HG03139 (cell line): Measurements from ENCODE around the gene SEL1L2.
"Not testable (repeated sequence)": the region's sequence is repeated elsewhere in the genome, so short reads cannot be mapped to it uniquely, and the experiment has no call there.

ENCODE experiments used
- ATAC-seq: cut with Tn5 transposase; IDR thresholded peaks from one replicate; pipeline ENCODE4 v1.9.1; 2021; ENCODE audit not compliant: unreplicated experiment

The SEL1L2 gene, protein sequence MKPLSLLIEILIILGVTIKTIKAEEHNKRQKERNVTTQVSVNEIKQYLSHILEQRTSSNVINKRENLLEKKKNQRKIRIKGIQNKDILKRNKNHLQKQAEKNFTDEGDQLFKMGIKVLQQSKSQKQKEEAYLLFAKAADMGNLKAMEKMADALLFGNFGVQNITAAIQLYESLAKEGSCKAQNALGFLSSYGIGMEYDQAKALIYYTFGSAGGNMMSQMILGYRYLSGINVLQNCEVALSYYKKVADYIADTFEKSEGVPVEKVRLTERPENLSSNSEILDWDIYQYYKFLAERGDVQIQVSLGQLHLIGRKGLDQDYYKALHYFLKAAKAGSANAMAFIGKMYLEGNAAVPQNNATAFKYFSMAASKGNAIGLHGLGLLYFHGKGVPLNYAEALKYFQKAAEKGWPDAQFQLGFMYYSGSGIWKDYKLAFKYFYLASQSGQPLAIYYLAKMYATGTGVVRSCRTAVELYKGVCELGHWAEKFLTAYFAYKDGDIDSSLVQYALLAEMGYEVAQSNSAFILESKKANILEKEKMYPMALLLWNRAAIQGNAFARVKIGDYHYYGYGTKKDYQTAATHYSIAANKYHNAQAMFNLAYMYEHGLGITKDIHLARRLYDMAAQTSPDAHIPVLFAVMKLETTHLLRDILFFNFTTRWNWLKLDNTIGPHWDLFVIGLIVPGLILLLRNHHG

GRCh38 chr20:13990465-13990864 lies at the start of gene SEL1L2:
Gene SEL1L2 (minus strand): TSS chr20:13990614. CDS start chr20:13990534, 80 bp downstream.
- ATAC-seq = no peak

DNA sequence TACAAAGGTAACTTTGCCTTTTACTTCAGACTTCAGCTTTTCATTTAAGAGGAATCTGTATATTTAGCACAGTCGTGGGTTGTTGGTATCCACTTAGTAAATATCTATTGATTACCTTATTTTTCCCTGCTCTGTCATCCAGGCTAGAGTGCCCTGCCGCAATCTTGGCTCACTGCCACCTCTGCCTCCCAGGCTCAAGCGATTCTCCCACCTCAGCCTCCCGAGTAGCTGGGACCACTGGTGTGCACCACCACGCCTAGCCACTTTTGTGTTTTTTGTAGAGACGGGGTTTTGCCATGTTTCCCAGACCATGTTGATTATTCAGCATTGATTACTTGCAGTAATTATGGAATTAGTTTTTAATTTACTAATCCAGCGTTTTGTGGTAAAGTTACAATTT lies 46.2 kb upstream of the SEL1L2 start:
- no peak for ATAC-seq

DNA sequence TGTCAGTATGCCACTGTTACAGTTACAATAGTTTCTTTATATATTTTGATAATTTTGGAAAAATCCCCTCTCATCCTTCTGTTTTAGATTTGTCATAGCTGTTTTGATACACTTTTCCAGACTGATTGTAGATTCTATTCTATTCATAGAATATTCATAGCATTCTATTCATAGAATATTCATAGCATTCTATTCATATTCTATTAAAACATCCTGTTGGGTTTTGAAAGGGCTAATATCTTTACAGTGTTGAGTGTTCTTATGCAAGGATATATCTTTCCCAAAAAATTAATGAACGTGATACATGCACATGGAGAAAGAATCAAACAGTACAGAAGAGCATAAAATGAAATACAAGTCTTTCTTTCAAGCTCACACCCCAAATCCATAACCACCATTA lies 42.9 kb upstream of the SEL1L2 start:
- ATAC-seq = no peak

GRCh38 chr20:14030991-14031390 lies 40.6 kb upstream of the SEL1L2 start:
- no peak for ATAC-seq

DNA sequence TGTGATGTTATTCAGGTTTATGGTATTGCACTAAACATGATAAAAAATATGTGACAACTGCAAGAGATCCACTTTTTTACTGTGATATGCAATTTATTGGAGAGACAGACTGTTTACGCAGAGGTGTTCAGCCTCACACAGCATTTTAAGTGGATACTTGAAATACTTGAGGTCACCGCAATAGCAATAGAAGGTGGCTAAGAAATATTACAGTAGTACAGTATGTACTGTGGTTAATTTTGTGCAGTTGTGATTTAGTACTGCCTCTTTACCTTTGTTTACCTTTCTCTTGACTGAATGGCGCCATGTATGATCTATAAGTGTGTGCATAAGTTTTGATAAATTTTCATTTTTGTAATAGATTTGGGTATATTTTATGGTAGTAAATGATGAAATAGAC lies 22.3 kb upstream of the SEL1L2 start:
- ATAC-seq = no peak

DNA sequence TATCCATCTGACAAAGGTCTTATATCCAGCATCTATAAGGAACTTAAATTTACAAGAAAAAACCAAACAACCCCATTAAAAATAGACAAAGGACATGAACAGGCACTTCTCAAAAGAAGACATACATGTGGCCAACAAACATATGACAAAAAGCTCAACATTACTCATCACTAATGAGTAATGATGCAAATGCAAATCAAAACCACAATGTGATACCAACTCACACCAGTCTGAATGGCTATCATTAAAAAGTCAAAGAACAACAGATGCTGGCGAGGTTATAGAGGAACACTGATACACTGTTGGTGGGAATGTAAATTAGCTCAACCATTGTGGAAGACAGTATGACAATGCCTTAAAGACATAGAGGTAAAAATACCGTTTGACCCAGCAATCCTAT lies 18.8 kb upstream of the SEL1L2 start:
- ATAC-seq = no peak

- no peak for ATAC-seq
These were observed 15.6 kb upstream of the SEL1L2 start for GRCh38 chr20:14005996-14006395.

GRCh38 chr20:14000917-14001316 lies 10.5 kb upstream of the SEL1L2 start:
- ATAC-seq = no peak

GRCh38 chr20:13996265-13996664 lies 5.9 kb upstream of the SEL1L2 start:
- no peak for ATAC-seq

- ATAC-seq = no peak
These were observed 5.4 kb upstream of the SEL1L2 start for GRCh38 chr20:13995841-13996240.

- peak; percentile 61 for ATAC-seq
These were observed 4.8 kb upstream of the SEL1L2 start, which contains the start of gene MACROD2 for GRCh38 chr20:13995086-13995665. Gene MACROD2 (plus strand): TSS chr20:13995516.

DNA sequence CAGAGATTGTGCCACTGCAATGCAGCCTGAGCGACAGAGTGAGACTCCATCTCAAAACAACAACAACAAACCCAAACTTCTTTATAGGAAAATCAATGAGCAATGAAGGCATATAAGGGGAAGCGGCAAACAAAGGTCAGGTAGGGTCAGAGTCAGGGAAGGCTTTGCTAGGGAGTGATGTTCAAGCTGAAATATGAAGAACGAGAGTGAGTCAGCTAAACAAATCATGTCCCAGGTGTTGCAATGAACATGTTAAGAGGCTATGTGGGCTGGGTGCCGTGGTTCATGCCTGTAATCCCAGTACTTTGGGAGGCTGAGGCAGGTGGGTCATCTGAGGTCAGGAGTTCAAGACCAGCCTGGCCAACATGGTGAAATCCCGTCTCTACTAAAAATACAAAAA lies 1.5 kb upstream of the SEL1L2 start:
- not testable (repeated sequence) for ATAC-seq

GRCh38 chr20:13991311-13991710 lies 897 bp upstream of the SEL1L2 start:
- ATAC-seq = no peak

DNA sequence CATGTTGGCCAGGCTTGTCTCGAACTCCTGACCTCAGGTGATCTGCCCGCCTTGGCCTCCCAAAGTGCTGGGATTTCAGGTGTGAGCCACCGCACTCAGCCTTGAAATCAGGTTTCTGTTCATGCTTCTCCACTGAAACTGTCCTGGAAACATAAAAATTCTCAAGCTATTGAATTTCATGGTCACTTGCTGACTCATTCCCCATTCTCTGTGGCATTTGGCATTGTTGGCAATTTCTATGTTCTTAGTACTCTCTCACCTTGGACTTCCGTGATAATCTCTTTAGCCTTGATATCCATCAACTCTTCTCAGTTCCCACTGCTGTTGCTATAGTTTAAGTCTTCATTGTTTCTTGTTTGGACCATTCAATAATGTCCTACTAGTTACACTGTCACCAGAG lies 6.2 kb downstream of the SEL1L2 start:
- no peak for ATAC-seq

GRCh38 chr20:13960525-13960924 lies 29.9 kb downstream of the SEL1L2 start:
- ATAC-seq = no peak

GRCh38 chr20:13960119-13960518 lies 30.3 kb downstream of the SEL1L2 start:
- ATAC-seq = no peak

DNA sequence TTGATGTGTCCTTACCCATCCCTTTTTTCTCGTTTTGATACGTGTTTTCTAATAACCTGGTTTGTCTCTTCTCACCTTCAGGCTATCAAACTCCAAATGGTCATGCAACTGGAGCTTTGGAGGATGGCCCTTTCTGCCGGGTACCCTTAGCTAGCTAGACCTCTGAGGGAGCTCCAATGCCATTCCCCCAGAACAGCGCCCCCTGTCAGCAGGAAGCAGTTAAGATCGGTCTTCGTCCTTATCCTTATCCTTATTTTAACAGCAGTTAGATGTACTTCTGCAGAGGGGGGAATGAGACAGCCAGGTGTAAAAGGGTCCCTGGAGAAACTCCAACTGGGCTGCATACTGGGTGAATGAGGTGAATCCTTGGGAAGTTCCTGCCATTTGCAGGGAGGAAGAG lies 37.2 kb downstream of the SEL1L2 start:
- ATAC-seq = no peak

- ATAC-seq = no peak
These were observed 42.7 kb downstream of the SEL1L2 start for GRCh38 chr20:13947719-13948118.

DNA sequence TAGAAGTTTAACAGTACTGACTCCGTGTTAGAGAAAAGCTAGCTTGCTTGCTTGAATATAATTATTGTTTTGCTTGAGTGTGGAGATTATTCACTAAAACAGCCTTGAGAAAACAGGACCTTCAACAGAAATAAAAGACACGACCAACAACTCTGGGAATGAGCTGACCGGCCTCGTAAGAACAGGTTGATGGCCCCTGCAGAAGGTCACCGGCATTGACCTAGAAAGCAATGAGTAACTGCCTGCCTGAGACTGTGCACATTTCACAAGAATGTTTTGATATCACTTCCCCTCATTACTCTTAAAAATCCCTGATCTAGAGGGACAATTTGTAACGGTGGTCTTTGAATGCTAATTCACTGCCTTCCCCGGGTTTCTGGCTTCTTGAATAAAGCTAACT lies 49.4 kb downstream of the SEL1L2 start:
- ATAC-seq = no peak

GRCh38 chr20:13936781-13937576 lies 53.4 kb downstream of the SEL1L2 start:
- no peak for ATAC-seq
